GM19099 (cell line): ENCODE results near the gene REPIN1.

Experiments used
- POLR2A ChIP-seq: IDR thresholded peaks from 3 replicates; pipeline ENCODE4 v1.6.1; 2011; ENCODE audit warnings: low read depth; ENCODE audit not compliant: insufficient read length; ENCODE audit errors: extremely low read depth

REPIN1 gene

DNA sequence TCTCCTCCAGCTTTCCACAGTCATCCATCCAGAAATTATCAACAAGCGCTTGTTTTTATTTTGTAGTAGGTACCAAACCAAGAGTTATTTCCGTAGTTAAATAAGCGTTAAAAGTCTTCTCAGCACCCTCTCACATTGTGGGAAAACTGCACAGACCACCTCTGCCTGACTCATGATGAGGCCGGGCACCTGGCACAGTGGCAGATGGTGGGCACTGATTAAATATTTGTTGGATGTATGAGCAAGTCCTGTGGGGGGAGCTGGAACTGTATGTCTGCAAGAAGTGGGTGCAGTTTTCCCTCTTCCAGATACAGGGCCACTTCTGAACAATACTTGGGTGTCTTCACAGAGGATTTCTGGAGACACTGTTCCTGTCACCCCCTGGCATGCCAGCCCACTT lies 5.3 kb upstream of the REPIN1 start:
- TF ChIP-seq POLR2A: no peak

GRCh38 chr7:150363872-150364271 lies 4.8 kb upstream of the REPIN1 start:
- TF ChIP-seq POLR2A: no peak

- TF ChIP-seq POLR2A: no peak
These were observed 3.4 kb upstream of the REPIN1 start for GRCh38 chr7:150365194-150365593.

- no peak for TF ChIP-seq POLR2A
These were observed 2.8 kb upstream of the REPIN1 start for GRCh38 chr7:150365673-150366398.

DNA sequence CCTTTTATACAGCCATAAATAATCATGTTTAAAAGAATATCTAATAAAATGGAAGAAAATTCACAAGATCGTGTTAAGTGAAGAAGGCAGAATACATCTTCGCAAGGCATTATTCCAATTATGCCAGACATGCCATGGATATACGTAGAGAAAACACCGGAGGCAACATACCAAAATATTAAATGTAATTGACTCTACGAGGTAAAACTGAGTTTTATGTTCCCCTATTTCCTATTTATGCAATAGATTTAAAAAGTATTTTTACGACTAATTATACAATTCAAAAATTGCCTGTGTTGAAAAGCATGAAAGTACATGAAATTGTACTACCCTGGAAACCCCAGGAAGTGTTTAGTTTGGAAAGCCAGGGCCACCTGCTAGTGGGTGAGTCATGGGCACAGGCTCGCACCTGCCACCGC lies 936 bp upstream of the REPIN1 start:
- TF ChIP-seq POLR2A: no peak

GRCh38 chr7:150368884-150369747 lies 494 bp downstream of the REPIN1 start:
- TF ChIP-seq POLR2A: peak; percentile 50

DNA sequence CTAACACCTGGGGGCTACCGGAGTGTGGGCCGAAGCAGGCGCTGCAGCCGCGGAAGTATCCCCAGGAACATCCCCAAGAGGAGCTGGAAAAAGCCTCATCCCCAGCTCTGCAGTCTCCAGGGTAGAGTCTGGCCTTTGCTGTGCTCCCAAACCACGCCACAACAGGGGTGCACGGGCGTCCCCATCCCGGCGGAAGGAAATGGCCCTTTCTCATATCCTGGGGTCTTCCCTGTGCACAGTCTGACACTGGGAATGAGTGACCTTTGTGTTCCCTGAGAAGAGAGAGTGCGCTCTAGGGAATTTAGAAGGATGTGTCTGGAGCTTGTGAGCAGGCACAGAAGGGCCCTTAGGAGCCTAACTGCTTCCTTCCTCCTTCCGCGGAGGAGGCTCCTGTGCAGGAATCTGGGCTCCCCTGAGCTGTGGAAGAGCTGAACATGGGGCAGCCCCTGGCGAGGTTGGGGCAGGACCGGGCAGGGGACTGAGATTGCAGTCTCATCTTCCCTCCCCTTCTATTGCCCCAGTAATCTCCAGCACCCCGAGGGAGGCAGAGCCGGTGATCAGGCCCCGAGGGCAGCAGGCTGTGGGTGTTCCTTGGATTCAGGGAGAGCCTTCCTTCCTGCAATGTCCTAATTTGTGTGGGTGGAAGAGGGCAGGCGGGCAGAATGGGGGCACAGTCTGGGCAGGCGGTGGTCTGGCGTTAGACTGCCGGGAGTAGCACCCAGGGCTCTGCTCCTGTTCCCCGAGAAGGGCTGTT lies 1.3 kb downstream of the REPIN1 start:
- TF ChIP-seq POLR2A: no peak

- no peak for TF ChIP-seq POLR2A
These were observed 2.0 kb downstream of the REPIN1 start for GRCh38 chr7:150370612-150371071.

DNA sequence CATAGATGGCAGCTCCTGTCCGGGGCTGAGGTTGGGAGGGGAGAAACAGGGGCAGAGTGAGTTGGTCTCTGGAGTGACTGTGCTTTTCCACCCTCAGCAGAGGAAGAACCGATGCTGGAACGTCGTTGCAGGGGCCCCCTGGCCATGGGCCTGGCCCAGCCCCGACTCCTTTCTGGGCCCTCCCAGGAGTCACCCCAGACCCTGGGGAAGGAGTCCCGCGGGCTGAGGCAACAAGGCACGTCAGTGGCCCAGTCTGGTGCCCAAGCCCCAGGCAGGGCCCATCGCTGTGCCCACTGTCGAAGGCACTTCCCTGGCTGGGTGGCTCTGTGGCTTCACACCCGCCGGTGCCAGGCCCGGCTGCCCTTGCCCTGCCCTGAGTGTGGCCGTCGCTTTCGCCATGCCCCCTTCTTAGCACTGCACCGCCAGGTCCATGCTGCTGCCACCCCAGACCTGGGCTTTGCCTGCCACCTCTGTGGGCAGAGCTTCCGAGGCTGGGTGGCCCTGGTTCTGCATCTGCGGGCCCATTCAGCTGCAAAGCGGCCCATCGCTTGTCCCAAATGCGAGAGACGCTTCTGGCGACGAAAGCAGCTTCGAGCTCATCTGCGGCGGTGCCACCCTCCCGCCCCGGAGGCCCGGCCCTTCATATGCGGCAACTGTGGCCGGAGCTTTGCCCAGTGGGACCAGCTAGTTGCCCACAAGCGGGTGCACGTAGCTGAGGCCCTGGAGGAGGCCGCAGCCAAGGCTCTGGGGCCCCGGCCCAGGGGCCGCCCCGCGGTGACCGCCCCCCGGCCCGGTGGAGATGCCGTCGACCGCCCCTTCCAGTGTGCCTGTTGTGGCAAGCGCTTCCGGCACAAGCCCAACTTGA lies 2.7 kb downstream of the REPIN1 start:
- TF ChIP-seq POLR2A: no peak

GRCh38 chr7:150371996-150372270 lies 3.3 kb downstream of the REPIN1 start:
- TF ChIP-seq POLR2A: no peak

DNA sequence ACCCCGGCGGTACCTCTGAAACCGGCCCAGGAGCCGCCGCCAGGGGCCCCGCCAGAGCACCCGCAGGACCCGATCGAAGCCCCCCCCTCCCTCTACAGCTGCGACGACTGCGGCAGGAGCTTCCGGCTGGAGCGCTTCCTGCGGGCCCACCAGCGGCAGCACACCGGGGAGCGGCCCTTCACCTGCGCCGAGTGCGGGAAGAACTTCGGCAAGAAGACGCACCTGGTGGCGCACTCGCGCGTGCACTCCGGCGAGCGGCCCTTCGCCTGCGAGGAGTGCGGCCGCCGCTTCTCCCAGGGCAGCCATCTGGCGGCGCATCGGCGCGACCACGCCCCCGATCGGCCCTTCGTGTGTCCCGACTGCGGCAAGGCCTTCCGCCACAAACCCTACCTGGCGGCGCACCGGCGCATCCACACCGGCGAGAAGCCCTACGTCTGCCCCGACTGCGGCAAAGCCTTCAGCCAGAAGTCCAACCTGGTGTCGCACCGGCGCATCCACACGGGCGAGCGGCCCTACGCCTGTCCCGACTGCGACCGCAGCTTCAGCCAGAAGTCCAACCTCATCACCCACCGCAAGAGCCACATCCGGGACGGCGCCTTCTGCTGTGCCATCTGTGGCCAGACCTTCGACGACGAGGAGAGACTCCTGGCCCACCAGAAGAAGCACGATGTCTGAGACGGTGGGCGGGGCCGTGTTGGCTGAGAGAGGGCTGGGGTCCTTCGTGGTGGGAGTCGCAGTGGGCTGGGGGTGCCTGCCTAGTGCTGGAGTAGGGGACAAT lies 3.8 kb downstream of the REPIN1 start:
- TF ChIP-seq POLR2A: peak; percentile 13

DNA sequence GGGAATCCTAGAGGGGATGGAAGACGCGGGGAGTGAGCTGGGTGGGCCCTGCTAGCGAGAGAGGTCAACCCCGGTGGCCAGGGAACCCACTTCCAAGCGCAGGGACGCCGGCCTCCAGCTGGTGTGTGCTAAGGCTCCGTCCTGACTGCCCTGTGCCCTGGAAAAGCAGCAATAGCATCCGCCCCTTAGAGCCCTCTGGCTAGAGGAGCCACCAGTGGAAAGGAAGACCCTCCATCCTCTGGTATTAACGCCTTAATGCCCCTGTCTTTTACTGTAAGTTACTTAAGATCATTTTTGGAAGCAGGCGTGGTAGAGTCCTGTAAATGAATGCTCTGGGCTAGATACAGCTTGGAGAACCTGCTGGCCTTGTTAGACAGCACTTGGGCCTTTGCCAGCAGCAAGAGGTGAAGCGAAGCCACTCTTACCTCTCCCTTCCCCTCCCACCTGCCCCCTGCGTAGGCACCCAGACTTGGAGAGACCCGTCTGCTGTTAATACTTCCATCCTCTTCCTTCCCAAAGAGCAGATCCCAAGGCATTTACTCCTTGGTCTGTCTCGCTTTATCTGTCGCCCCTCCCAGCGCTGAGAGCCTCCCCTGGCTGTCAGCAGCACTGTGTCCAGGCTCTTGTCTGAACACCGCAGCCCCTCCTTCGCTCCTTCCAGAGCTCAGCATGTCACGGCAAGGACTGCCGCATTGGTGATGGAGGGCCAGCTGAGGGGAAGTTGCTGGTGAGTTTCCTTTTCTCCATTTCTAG lies 4.6 kb downstream of the REPIN1 start:
- TF ChIP-seq POLR2A: peak; percentile 5

DNA sequence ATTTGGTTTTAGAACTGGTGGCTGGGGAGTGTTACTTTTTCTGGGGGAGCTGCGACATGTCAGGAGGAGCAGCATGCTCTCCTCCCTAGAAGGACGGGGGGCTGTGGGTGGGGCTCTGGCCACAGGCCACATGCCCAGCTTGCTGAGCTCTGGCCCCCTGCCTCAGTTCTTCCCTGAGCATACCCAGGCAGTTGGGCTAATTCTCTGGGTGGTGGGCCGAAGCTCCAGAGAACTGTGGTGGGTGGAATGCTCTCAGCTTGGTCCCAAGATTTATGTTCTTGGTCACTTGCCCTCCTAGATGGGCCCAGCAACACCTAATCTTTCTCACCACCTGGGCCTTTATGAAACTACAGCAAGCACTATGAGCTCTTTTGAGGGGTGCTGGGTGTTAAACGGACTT lies 5.4 kb downstream of the REPIN1 start:
- TF ChIP-seq POLR2A: no peak
